ENCODE data around the gene OTX1. TPM values are rescaled to one million over a fixed set of nuclear protein-coding genes. Genes with fewer than 3 reads are reported as not detected.

OTX1 gene
- polyA plus RNA-seq, 1 donor from 2014 or later = not detected

- H3K79me2 ChIP-seq (replicated peaks; ENCODE audit: insufficient read depth, low read length) = no peaks in the 10 kb centered on the region
- H2AFZ ChIP-seq (ENCODE audit: low read depth, low read length) = no peak overlapping the region
- H3K4me2 ChIP-seq (ENCODE audit: low read length) = no peak overlapping the region
- no peaks in the 10 kb centered on the region for H3F3A ChIP-seq (ENCODE audit: insufficient read depth, low read length, poor library complexity, severe bottlenecking)
- H3K9me2 ChIP-seq (ENCODE audit: insufficient read depth, low read length) = no peaks in the 10 kb centered on the region
- no peak overlapping the region for H3K27ac ChIP-seq (ENCODE audit: low read length)
- H3K9me3 ChIP-seq (ENCODE audit: low read length) = no peaks in the 10 kb centered on the region
- no peak overlapping the region for H3K9ac ChIP-seq (ENCODE audit: low read length)
- no peaks in the 10 kb centered on the region for H4K20me1 ChIP-seq (ENCODE audit: insufficient read depth)
- H3K27me3 ChIP-seq (ENCODE audit: insufficient read depth, low read depth, low read length) = no peaks in the 10 kb centered on the region
- no peak for TF ChIP-seq RAD21 (conservative IDR thresholded peaks at IDR 0.05)
- TF ChIP-seq, protein P1, sequence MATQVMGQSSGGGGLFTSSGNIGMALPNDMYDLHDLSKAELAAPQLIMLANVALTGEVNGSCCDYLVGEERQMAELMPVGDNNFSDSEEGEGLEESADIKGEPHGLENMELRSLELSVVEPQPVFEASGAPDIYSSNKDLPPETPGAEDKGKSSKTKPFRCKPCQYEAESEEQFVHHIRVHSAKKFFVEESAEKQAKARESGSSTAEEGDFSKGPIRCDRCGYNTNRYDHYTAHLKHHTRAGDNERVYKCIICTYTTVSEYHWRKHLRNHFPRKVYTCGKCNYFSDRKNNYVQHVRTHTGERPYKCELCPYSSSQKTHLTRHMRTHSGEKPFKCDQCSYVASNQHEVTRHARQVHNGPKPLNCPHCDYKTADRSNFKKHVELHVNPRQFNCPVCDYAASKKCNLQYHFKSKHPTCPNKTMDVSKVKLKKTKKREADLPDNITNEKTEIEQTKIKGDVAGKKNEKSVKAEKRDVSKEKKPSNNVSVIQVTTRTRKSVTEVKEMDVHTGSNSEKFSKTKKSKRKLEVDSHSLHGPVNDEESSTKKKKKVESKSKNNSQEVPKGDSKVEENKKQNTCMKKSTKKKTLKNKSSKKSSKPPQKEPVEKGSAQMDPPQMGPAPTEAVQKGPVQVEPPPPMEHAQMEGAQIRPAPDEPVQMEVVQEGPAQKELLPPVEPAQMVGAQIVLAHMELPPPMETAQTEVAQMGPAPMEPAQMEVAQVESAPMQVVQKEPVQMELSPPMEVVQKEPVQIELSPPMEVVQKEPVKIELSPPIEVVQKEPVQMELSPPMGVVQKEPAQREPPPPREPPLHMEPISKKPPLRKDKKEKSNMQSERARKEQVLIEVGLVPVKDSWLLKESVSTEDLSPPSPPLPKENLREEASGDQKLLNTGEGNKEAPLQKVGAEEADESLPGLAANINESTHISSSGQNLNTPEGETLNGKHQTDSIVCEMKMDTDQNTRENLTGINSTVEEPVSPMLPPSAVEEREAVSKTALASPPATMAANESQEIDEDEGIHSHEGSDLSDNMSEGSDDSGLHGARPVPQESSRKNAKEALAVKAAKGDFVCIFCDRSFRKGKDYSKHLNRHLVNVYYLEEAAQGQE (IDR thresholded peaks at IDR 0.05; ENCODE audit: borderline replicate concordance) = no peak
- TF ChIP-seq TAF1 (IDR thresholded peaks at IDR 0.05; ENCODE audit: low read depth) = no peak
- TF ChIP-seq POLR2AphosphoS5 (IDR thresholded peaks at IDR 0.05) = no peak
- no peak for TF ChIP-seq EP300 (conservative IDR thresholded peaks at IDR 0.05; ENCODE audit: poor library complexity, severe bottlenecking)
- TF ChIP-seq SMC3 (conservative IDR thresholded peaks at IDR 0.05; ENCODE audit: poor library complexity) = no peak
- TF ChIP-seq EZH2 (IDR thresholded peaks at IDR 0.05; ENCODE audit: borderline replicate concordance, insufficient read depth, low read length, poor library complexity, severe bottlenecking) = no peak
- TF ChIP-seq, protein P2, sequence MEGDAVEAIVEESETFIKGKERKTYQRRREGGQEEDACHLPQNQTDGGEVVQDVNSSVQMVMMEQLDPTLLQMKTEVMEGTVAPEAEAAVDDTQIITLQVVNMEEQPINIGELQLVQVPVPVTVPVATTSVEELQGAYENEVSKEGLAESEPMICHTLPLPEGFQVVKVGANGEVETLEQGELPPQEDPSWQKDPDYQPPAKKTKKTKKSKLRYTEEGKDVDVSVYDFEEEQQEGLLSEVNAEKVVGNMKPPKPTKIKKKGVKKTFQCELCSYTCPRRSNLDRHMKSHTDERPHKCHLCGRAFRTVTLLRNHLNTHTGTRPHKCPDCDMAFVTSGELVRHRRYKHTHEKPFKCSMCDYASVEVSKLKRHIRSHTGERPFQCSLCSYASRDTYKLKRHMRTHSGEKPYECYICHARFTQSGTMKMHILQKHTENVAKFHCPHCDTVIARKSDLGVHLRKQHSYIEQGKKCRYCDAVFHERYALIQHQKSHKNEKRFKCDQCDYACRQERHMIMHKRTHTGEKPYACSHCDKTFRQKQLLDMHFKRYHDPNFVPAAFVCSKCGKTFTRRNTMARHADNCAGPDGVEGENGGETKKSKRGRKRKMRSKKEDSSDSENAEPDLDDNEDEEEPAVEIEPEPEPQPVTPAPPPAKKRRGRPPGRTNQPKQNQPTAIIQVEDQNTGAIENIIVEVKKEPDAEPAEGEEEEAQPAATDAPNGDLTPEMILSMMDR (IDR thresholded peaks at IDR 0.05; ENCODE audit: poor library complexity, severe bottlenecking) = no peak
- TF ChIP-seq MXI1 (conservative IDR thresholded peaks at IDR 0.05; ENCODE audit: poor library complexity, severe bottlenecking) = no peak
- H3K36me3 ChIP-seq (ENCODE audit: insufficient read depth, low read length) = no peaks in the 10 kb centered on the region
- no peak overlapping the region for H3K4me3 ChIP-seq (ENCODE audit: low read length)
These were observed 21.6 kb upstream of the OTX1 start for GRCh38 chr2:63029058-63029457.

GRCh38 chr2:63034526-63034925 is 16.1 kb upstream of the OTX1 start:
- TF ChIP-seq MXI1 (conservative IDR thresholded peaks at IDR 0.05; ENCODE audit: poor library complexity, severe bottlenecking) (no peak), RAD21 (conservative IDR thresholded peaks at IDR 0.05) (no peak), EP300 (conservative IDR thresholded peaks at IDR 0.05; ENCODE audit: poor library complexity, severe bottlenecking) (no peak), POLR2AphosphoS5 (IDR thresholded peaks at IDR 0.05) (no peak), TAF1 (IDR thresholded peaks at IDR 0.05; ENCODE audit: low read depth) (no peak), SMC3 (conservative IDR thresholded peaks at IDR 0.05; ENCODE audit: poor library complexity) (no peak), EZH2 (IDR thresholded peaks at IDR 0.05; ENCODE audit: borderline replicate concordance, insufficient read depth, low read length, poor library complexity, severe bottlenecking) (no peak)
- TF ChIP-seq, protein P1 (IDR thresholded peaks at IDR 0.05; ENCODE audit: borderline replicate concordance) = no peak
- TF ChIP-seq, protein P2 (IDR thresholded peaks at IDR 0.05; ENCODE audit: poor library complexity, severe bottlenecking) = no peak
- Histone ChIP-seq H3K4me2 (ENCODE audit: low read length) (no peak overlapping the region), H3K4me3 (ENCODE audit: low read length) (no peak overlapping the region), H3K79me2 (replicated peaks; ENCODE audit: insufficient read depth, low read length) (no peaks in the 10 kb centered on the region), H3K9me2 (ENCODE audit: insufficient read depth, low read length) (no peaks in the 10 kb centered on the region), H3K27ac (ENCODE audit: low read length) (no peak overlapping the region), H3K36me3 (ENCODE audit: insufficient read depth, low read length) (no peaks in the 10 kb centered on the region), H3F3A (ENCODE audit: insufficient read depth, low read length, poor library complexity, severe bottlenecking) (no peaks in the 10 kb centered on the region), H2AFZ (ENCODE audit: low read depth, low read length) (no peak overlapping the region), H4K20me1 (ENCODE audit: insufficient read depth) (no peaks in the 10 kb centered on the region), H3K9ac (ENCODE audit: low read length) (no peak overlapping the region), H3K27me3 (ENCODE audit: insufficient read depth, low read depth, low read length) (no peaks in the 10 kb centered on the region), H3K9me3 (ENCODE audit: low read length) (no peaks in the 10 kb centered on the region)
